K562 (cell line): ENCODE data around the gene PRPS2. TPM values are rescaled to one million over a fixed set of nuclear protein-coding genes. Genes with fewer than 3 reads are reported as not detected.
A peak's percentile ranks its signal among the peaks of the same experiment; 100 is the strongest.

Source experiments
- CREM ChIP-seq: IDR thresholded peaks from 2 replicates; pipeline ENCODE4 v1.6.1; 2014; ENCODE audit warnings: antibody characterized with exemption, low read depth
- FOXP1 ChIP-seq: sonication (generic); formaldehyde crosslinking; IDR thresholded peaks from 2 replicates; pipeline ENCODE4 v1.8.0; 2022; ENCODE audit warnings: mild to moderate bottlenecking, missing genetic modification reagents
- MCM5 ChIP-seq: fragments of 450-650 bp; IDR thresholded peaks from 2 replicates; pipeline ENCODE4 v1.6.1; 2016; ENCODE audit warnings: low read depth
- PHF8 ChIP-seq: fragments of 200-600 bp; sonication (generic); IDR thresholded peaks from 2 replicates; pipeline ENCODE4 v1.6.1; 2012; ENCODE audit warnings: mixed run types, mild to moderate bottlenecking, inconsistent platforms, low read length, moderate library complexity, borderline replicate concordance
- POLR2AphosphoS5 ChIP-seq: IDR thresholded peaks from 2 replicates; pipeline ENCODE4 v1.6.1; 2011; ENCODE audit warnings: mild to moderate bottlenecking, low read depth, low read length, moderate library complexity; ENCODE audit not compliant: control insufficient read depth, insufficient read depth
- PYGO2 ChIP-seq: fragments of 450-650 bp; IDR thresholded peaks from 2 replicates; pipeline ENCODE4 v1.6.1; 2016; ENCODE audit warnings: mild to moderate bottlenecking, missing genetic modification characterization, moderate library complexity, missing compliant biosample characterization
- SRSF3 ChIP-seq: fragments of 200-400 bp; formaldehyde crosslinking; IDR thresholded peaks from 2 replicates; pipeline ENCODE4 v1.6.1; 2016; ENCODE audit warnings: mild to moderate bottlenecking, low read length, moderate library complexity; ENCODE audit not compliant: insufficient read depth
- UBTF ChIP-seq, 2 experiments: IDR thresholded peaks; 2 replicates each; pipeline ENCODE4 v1.6.1; 2012; ENCODE audit warnings: improper control_type of control experiment in 2 of 2, low read depth in 2 of 2, low read length in 2 of 2, borderline replicate concordance in 1 of 2
- ZNF431 ChIP-seq: sonication (generic); formaldehyde crosslinking; IDR thresholded peaks from 2 replicates; pipeline ENCODE4 v1.8.0; 2022; ENCODE audit warnings: mild to moderate bottlenecking, missing genetic modification reagents
- polyA plus RNA-seq, 8 experiments: library from polyadenylated mRNA; depleted of rRNA in 4 of 8; stranded (reverse) in 5 of 8; unstranded in 3 of 8; fragments of >200 nt; fragmentation: Nextera tagmentation in 2 of 8; fragmentation: Illumina TruSeq in 1 of 8; extraction: Ambion mirVana in 2 of 8; extraction: Trizol in 1 of 8; gene quantifications; 2 replicates each; pipeline versions ENCODE4 v1.2.1 to v1.2.3, GENCODE V29; 2011 to 2014; ENCODE audit warnings: inconsistent platforms in 1 of 8, missing spikeins in 1 of 8
- total RNA-seq, 7 experiments: library from RNA; depleted of rRNA in 6 of 7; stranded (reverse); fragments of >200 nt in 6 of 7; fragmentation: Illumina TruSeq in 2 of 7; extraction: Trizol in 2 of 7; gene quantifications; 2 replicates each; pipeline versions ENCODE4 v1.2.1 to v1.2.3, GENCODE V29; 2011 to 2021; ENCODE audit warnings: low replicate concordance in 1 of 7
- TF ChIP-seq, protein P1 (sequence below): fragments of 450-650 bp; IDR thresholded peaks from 2 replicates; pipeline ENCODE4 v1.6.1; 2016; ENCODE audit warnings: mild to moderate bottlenecking, moderate library complexity
- TF ChIP-seq, protein P2 (sequence below): sonication (generic); formaldehyde crosslinking; IDR thresholded peaks from 2 replicates; pipeline ENCODE4 v1.9.0; 2022; ENCODE audit warnings: mild to moderate bottlenecking, missing genetic modification reagents

The PRPS2 gene
- total and polyA plus RNA-seq, 9 of the 15 experiments (the other 6 are each of a cell fraction or from before 2014, with no cell fraction given) = 50.3 to 85.0 (median 62.1) TPM

GRCh38 chrX:12791257-12792228 is at the start of gene PRPS2 (continued):
- TF ChIP-seq, protein P1, sequence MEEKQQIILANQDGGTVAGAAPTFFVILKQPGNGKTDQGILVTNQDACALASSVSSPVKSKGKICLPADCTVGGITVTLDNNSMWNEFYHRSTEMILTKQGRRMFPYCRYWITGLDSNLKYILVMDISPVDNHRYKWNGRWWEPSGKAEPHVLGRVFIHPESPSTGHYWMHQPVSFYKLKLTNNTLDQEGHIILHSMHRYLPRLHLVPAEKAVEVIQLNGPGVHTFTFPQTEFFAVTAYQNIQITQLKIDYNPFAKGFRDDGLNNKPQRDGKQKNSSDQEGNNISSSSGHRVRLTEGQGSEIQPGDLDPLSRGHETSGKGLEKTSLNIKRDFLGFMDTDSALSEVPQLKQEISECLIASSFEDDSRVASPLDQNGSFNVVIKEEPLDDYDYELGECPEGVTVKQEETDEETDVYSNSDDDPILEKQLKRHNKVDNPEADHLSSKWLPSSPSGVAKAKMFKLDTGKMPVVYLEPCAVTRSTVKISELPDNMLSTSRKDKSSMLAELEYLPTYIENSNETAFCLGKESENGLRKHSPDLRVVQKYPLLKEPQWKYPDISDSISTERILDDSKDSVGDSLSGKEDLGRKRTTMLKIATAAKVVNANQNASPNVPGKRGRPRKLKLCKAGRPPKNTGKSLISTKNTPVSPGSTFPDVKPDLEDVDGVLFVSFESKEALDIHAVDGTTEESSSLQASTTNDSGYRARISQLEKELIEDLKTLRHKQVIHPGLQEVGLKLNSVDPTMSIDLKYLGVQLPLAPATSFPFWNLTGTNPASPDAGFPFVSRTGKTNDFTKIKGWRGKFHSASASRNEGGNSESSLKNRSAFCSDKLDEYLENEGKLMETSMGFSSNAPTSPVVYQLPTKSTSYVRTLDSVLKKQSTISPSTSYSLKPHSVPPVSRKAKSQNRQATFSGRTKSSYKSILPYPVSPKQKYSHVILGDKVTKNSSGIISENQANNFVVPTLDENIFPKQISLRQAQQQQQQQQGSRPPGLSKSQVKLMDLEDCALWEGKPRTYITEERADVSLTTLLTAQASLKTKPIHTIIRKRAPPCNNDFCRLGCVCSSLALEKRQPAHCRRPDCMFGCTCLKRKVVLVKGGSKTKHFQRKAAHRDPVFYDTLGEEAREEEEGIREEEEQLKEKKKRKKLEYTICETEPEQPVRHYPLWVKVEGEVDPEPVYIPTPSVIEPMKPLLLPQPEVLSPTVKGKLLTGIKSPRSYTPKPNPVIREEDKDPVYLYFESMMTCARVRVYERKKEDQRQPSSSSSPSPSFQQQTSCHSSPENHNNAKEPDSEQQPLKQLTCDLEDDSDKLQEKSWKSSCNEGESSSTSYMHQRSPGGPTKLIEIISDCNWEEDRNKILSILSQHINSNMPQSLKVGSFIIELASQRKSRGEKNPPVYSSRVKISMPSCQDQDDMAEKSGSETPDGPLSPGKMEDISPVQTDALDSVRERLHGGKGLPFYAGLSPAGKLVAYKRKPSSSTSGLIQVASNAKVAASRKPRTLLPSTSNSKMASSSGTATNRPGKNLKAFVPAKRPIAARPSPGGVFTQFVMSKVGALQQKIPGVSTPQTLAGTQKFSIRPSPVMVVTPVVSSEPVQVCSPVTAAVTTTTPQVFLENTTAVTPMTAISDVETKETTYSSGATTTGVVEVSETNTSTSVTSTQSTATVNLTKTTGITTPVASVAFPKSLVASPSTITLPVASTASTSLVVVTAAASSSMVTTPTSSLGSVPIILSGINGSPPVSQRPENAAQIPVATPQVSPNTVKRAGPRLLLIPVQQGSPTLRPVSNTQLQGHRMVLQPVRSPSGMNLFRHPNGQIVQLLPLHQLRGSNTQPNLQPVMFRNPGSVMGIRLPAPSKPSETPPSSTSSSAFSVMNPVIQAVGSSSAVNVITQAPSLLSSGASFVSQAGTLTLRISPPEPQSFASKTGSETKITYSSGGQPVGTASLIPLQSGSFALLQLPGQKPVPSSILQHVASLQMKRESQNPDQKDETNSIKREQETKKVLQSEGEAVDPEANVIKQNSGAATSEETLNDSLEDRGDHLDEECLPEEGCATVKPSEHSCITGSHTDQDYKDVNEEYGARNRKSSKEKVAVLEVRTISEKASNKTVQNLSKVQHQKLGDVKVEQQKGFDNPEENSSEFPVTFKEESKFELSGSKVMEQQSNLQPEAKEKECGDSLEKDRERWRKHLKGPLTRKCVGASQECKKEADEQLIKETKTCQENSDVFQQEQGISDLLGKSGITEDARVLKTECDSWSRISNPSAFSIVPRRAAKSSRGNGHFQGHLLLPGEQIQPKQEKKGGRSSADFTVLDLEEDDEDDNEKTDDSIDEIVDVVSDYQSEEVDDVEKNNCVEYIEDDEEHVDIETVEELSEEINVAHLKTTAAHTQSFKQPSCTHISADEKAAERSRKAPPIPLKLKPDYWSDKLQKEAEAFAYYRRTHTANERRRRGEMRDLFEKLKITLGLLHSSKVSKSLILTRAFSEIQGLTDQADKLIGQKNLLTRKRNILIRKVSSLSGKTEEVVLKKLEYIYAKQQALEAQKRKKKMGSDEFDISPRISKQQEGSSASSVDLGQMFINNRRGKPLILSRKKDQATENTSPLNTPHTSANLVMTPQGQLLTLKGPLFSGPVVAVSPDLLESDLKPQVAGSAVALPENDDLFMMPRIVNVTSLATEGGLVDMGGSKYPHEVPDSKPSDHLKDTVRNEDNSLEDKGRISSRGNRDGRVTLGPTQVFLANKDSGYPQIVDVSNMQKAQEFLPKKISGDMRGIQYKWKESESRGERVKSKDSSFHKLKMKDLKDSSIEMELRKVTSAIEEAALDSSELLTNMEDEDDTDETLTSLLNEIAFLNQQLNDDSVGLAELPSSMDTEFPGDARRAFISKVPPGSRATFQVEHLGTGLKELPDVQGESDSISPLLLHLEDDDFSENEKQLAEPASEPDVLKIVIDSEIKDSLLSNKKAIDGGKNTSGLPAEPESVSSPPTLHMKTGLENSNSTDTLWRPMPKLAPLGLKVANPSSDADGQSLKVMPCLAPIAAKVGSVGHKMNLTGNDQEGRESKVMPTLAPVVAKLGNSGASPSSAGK = peak; percentile 82
- no peak for TF ChIP-seq FOXP1 (CRISPR knock-in tag)
- TF ChIP-seq PHF8 = peak; percentile 76; the same call in 1 of the 2 replicates
- no peak for TF ChIP-seq PYGO2 (tag)
- TF ChIP-seq POLR2AphosphoS5 = peak; percentile 65
- TF ChIP-seq, protein P2, sequence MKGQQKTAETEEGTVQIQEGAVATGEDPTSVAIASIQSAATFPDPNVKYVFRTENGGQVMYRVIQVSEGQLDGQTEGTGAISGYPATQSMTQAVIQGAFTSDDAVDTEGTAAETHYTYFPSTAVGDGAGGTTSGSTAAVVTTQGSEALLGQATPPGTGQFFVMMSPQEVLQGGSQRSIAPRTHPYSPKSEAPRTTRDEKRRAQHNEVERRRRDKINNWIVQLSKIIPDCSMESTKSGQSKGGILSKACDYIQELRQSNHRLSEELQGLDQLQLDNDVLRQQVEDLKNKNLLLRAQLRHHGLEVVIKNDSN (CRISPR knock-in tag) = no peak
- peak; percentile 17; the same call in 1 of the 2 replicates for TF ChIP-seq CREM
- TF ChIP-seq SRSF3 = no peak
- peak; percentile 48; the same call in 1 of the 2 replicates for TF ChIP-seq ZNF431 (CRISPR knock-in tag)
- no peak for TF ChIP-seq MCM5
- TF ChIP-seq UBTF (IDR thresholded peaks at IDR 0.05; ENCODE audit: borderline replicate concordance in 1 of 2, low read depth in 2 of 2, low read length in 2 of 2) = peak in 1 of 2 experiments; percentile 56; a peak in 1 of 4 replicates
